HG02678 (cell line): ENCODE data around the gene EHBP1.

Source experiments
- ATAC-seq: cut with Tn5 transposase; IDR thresholded peaks from one replicate; pipeline ENCODE4 v1.9.1; 2021; ENCODE audit warnings: mild to moderate bottlenecking, moderate library complexity; ENCODE audit not compliant: unreplicated experiment

The EHBP1 gene

GRCh38 chr2:62871506-62871905 is 166.0 kb downstream of the EHBP1 start:
- ATAC-seq: no peak

- ATAC-seq: no peak
Observed at GRCh38 chr2:62873603-62874002, 168.1 kb downstream of the EHBP1 start.

- no peak for ATAC-seq
Observed at GRCh38 chr2:62874881-62875383, 169.4 kb downstream of the EHBP1 start.

- ATAC-seq: no peak
Observed at GRCh38 chr2:62881162-62881795, 175.8 kb downstream of the EHBP1 start.

- ATAC-seq: no peak
Observed at GRCh38 chr2:62883629-62884028, 178.1 kb downstream of the EHBP1 start.

- no peak for ATAC-seq
Observed at GRCh38 chr2:62884086-62884485, 178.6 kb downstream of the EHBP1 start.

- no peak for ATAC-seq
Observed at GRCh38 chr2:62884514-62884913, 179.0 kb downstream of the EHBP1 start.

GRCh38 chr2:62894966-62895631 is 189.6 kb downstream of the EHBP1 start:
- ATAC-seq: no peak

GRCh38 chr2:62895632-62896009 is 190.1 kb downstream of the EHBP1 start:
- no peak for ATAC-seq

- ATAC-seq: no peak
Observed at GRCh38 chr2:62897187-62897827, 191.8 kb downstream of the EHBP1 start.

GRCh38 chr2:62904344-62904743 is 198.8 kb downstream of the EHBP1 start:
- no peak for ATAC-seq

- no peak for ATAC-seq
Observed at GRCh38 chr2:62908145-62908544, 202.6 kb downstream of the EHBP1 start.

- no peak for ATAC-seq
Observed at GRCh38 chr2:62913311-62913710, 207.8 kb downstream of the EHBP1 start.

GRCh38 chr2:62919041-62919440 is 213.5 kb downstream of the EHBP1 start:
- ATAC-seq: no peak

GRCh38 chr2:62920070-62920469 is 214.6 kb downstream of the EHBP1 start:
- no peak for ATAC-seq

GRCh38 chr2:62923242-62923641 is 217.7 kb downstream of the EHBP1 start:
- ATAC-seq: no peak

- ATAC-seq: no peak
Observed at GRCh38 chr2:62923881-62924280, 218.4 kb downstream of the EHBP1 start.

- no peak for ATAC-seq
Observed at GRCh38 chr2:62928015-62928414, 222.5 kb downstream of the EHBP1 start.

GRCh38 chr2:62931536-62931935 is 226.0 kb downstream of the EHBP1 start:
- ATAC-seq: no peak

GRCh38 chr2:62933398-62933917 is 227.9 kb downstream of the EHBP1 start:
- no peak for ATAC-seq

GRCh38 chr2:62934517-62934916 is 229.0 kb downstream of the EHBP1 start:
- ATAC-seq: no peak

GRCh38 chr2:62938126-62938525 is 232.6 kb downstream of the EHBP1 start:
- ATAC-seq: no peak
